OCI-M1 (cell line): ENCODE data around the gene HNRNPR.
"Not testable (repeated sequence)": the region's sequence is repeated elsewhere in the genome, so short reads cannot be mapped to it uniquely, and the experiment has no call there.

ENCODE experiments used
- DNase-seq: peaks from one replicate; lab custom pipeline; 2025; lab: John Stamatoyannopoulos, UW

HNRNPR gene

DNA sequence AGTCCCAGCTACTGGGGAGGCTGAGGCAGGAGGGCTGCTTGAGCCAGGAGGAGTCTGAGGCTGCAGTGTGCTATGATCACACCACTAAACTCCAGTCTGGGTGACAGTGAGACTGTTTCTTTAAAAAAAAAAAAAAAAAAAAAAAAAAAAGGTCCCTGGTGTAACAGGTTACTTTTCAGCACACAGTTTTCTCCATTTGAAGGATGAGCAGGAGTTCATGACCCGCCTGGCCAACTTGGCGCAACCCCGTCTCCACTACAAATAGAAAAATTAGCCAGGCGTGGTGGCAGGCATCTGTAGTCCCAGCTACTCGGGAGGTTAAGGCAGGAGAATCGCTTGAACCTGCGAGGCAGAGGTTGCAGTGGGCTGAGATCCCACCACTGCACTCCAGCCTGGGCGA is 12.4 kb downstream of the HNRNPR start:
- no peak for DNase-seq

DNA sequence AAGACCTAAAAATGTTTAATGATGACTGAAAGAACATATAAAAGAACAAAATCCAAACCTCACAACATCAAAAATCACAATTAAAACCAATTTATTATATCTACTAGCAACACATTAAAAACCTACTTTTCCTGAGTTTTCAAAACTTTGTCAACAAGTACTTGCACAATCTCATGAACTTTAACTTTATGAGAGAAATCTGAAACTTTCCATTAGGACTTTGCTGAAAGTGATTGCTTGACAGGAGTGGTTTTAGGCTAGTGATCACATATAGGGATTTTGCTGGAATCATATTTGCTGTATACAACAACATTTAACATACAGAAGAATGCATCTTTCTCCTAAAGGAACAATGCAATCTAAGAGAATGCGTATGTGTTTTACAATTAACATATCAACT is 13.2 kb downstream of the HNRNPR start:
- DNase-seq: no peak

DNA sequence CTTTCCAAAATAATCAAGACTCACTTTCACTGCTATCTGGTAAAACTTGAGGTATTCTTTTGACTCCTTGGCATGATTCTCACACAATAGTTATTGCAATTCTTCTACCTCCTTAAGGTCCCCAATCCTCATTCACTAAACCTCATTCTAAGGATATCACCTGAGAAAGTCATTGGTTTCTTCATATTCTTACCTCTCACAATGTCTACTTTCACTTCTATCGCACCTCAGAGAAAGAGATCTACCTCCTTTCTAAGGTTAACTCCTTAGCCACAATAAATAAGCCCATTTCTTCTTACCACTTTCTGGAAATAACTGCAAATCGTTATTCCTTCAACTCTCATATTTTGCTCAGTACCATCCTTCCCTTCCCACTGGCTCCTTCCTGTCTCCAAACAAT is 18.7 kb downstream of the HNRNPR start:
- no peak for DNase-seq

DNA sequence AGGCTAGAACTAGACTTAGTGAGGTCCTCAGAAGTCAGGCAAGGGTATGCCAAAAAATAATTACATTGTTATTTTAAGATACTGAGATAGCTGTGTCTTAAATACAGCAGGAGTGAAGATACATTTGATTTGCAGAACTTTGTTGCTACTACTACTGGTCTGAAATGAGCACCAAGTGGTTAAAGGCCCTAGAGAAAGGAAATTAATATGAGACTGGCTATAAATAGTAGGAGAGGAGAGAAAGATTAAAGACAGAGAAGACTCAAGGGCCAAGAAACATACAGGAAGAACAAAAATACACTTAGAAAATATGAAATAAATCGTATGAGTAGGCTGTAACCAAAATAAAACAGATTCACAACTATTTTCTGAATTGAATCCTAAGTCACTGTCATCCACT is 21.3 kb downstream of the HNRNPR start:
- no peak for DNase-seq

DNA sequence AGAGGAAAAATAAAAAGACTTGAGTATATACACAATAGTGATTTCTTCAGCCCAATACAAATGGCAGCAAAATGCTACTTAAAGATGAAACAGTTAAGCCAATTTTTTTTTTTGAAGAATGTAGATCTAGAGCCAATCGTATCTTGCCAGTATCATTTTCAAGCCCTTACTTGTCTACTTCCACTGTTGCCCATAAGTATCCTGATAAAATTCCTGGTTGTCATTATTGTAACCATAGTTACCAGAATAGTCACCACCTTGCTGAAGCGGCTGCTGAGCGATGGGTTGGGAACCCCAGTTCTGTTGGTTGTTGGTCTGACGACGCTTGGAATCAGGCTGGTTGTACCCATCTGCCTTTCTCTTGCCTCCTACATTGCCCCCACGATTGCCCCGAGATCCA is 33.8 kb downstream of the HNRNPR start:
- not testable (repeated sequence) for DNase-seq

DNA sequence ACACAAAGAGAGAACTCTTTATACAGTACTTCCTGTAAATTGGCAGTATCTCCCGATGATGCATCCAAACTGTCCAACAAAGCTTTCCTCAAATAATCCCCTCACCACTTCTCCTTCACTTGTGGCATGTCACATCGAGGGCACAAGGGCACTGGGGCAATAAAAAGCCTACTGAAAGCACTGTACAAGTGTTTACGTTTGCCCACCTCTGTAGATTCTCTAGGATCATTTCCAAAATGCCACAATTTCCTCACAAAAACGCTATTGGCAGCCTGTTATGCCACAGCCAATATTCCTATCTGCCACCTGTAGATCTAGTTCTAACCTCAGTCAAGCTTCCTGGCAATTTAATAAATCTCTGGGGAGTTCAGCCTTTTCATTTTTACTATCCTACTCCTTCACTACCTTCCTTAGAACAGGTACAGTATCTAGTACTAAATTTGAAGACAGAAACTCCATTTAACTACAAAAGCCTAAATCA is 39.9 kb downstream of the HNRNPR start:
- DNase-seq: no peak

DNA sequence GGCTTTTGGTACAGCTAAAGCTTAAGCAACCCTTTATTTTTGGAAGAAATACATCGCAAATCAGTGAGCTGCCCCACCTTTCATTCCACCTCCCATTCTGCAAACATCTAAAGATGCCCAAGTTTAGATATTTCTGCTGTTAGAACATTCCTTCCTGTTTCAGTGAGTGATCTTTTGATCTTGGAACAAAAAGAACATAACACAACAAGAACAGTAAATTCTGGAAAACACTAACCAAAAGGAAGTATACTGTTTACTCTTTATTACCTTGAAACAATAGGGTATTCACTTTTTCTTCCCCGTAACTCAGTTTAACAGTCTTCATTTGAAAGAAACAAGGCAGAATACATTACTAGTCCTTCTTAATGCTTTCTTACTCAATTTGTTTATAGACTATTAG is 40.6 kb downstream of the HNRNPR start:
- DNase-seq: no peak

DNA sequence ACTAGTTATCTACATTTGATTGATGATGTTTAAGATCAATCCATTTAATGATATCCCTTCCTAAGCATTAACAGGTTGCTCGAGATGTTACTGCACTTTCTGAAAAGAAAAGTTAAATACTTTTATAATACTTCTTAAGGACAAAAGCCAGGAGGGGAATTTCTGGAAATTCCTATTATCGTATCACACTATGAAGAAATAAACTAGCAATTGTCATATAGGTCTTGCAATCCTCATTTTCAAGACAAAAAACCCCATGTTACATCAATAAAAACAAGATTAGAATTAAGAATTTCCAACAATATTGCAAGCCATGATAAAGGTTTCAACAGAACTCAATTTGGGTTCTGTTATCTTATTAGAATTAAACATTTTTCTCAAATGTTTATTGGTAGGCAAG is 47.2 kb downstream of the HNRNPR start:
- DNase-seq: no peak

DNA sequence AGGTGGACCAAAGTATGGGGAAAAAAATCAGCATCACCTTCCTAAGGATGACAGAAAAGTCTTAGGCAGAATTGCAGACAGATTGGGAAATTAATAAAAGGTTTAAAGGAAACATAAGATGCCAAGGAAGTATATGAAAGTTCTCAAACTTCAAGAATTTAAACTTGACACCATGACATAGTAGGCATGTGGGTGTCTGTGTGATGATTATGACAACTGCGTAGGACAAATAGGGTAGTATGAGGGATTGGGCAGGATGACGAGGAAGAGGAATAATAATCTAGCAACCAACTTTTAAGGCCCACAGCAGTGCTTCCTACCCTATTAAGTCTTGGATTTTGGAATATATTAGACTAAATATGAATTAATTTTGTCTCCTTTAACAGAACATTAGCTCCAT is 52.4 kb downstream of the HNRNPR start:
- no peak for DNase-seq

DNA sequence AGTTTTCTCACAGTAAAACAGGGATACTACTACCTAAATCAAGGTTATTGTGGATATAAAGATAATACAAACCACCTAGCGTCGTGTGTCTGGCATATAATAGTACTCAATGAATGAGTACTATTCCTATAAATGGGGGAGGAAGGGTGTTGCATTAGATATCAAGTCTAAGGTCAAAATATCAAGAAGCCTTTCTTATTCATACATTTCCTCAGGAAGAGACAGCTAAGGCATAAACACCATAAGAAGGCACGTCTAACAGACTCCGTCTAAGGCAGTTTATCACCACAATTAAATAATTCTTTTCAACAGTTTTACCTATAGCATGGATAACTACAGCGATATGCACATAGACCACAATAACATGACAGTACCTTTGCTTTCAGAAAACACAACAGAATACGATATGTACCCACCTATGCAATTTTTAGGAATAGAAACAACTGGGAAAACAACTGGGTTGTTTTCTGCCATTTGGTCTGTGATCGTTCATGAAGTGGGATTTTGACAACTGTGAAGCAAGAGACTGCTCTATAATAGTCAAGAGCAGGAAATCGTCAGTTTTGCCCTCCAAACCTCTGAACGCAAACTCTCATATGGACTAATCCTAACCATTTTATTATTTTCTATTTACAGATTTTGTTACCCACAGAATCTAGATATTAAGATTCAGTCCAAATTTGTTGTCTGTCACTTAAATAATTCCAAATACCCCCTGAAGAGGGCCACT is 53.1 kb downstream of the HNRNPR start:
- DNase-seq: no peak

DNA sequence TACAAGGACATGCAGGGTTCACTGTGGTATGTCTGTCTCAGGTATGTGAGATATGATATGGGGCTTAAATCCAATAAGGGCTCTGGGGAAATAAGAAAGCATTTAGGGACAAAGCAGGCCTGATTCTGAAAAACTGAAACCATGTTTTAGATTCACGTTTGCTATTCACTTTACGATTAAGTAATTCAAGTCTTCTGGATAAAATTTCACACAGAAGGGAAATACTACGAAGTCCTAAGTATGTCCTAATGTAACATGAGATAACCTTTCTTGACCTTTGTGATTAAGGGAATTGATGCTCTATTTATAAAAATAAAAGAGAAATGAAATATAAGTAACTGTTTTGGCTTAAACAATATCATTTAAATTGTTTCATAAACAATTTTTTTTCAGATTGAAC is 55.4 kb downstream of the HNRNPR start:
- no peak for DNase-seq

DNA sequence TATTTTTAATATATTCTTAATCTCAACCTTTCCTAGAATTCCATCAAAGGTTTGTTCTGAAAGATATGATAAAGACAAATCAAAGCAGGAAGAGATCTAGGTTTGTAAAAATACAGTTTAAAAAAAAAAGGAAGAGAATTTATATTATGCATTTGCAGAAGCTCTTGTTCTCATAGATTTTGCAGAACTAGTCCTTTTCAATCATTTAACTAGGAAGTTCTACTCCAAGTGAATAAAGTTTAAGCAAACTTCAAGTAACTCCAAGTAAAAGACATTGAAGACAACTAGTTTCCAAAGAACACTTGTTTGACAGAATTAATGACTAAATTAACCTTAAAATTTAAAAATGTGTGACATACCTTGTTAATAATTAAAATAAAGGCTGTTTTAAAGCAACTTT is 55.9 kb downstream of the HNRNPR start:
- no peak for DNase-seq

DNA sequence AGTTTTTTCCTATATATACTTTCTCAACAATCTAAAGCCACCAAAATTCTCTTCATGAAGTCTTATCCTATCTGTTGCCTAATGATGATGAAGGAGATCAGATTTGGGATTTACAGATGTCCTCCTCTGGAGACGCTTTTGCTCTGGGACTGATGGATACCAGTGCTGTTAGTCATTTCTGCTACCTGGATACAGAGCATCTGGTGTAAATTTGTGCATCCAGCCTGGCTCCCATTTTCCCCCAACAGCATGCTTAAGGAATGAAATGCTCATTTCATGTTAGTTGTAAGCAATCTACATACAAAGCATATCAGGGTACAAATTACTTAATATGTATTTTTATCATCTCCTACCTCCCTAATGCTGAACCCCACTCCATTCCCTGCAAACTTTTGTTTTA is 57.7 kb downstream of the HNRNPR start:
- no peak for DNase-seq

DNA sequence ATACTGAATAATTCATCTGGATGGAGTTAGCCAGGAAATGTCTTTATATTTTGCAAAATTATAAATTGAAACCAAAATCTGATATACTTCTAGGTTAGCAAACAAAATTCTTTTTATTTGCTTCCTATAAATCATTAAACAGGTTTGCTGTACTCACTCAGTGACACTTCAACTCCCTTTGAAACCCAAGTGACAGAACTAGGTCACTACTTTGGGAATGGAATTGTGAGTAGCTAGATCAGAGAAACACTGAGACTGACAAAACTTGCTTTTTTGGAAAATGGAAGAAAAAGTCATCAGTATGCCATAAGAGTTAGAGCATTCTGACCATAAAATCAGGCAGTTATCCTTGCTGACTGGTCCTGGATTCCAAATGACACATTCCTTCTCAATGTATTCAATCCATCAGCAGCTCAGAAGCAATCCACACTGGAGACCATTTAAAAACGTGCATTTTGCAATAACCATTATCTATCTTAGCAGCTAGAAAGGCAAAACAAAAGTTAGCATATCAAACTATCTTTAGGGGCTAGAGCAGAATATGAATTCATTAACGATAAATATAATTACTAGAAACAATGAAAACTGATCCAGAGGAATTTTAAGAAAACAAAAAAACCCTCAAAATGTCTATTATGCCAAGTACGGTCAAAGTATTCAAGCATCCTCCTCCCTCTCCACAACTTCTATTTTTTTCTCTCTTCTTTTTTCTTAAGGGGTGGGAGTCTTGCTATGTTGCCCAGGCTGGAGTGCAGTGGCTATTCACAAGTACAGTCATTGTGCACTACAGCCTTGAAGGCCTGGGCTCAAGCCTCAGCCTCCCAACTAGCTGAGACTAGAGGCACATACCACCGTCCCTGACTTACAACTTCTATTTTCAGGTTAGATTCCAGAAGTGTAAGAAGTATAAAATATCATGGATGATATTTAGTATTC is 60.1 kb downstream of the HNRNPR start:
- DNase-seq: no peak

DNA sequence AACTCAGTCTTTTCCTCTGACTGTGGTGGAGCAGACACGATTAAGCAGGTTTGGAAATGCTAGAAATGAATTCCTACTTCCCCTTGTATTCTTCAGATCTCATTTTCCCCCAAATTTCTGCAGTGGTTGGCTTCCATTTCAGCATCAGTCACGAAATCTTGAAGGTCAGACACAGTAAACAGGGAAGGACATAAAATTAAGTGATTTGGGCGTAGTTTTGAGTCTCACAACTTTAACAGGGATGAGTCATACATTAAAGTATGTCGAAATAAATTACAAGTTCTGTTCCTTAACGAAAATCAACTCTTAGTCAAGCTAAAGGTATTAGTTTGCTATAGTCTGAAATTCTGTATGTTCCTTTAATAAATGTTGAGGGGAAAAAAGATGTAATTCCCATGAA is 61.1 kb downstream of the HNRNPR start:
- DNase-seq: no peak

DNA sequence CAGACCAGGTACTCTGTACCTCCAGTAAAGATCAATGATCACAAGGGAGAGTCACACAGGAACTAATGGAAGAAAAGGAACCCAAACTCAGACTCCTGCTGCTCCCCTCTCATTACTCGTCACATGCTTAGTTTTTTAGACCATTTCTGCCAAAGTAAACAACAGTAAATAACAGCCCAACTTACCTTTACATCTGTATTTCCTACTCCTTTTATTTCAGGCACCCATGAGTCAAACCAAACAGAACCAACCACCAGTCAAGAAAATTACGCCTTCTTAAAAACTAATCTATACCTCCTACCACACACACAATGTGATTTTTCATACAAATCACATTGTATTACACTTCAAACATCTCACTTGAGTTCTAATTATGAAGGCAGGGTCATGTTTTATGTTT is 65.4 kb downstream of the HNRNPR start:
- DNase-seq: no peak

DNA sequence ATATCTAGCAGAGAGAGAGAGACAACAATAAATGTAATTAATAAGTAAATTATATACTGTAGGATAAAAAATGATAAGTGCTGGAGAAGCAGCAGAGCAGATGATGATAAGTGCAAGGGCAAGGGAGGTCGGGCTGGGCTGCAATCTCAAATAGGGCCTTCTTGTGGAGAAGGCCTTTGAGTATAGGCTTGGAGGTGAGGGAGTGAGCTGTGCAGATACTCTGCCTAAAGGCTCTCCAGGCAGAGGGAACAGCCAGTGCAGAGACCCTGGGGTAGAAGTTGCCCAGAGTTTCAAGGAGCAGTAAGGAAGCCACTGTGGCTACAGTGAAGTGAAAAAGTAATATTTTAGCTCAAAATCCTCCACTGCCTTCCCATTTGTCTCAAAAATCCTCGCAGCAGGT is 67.6 kb downstream of the HNRNPR start:
- no peak for DNase-seq

DNA sequence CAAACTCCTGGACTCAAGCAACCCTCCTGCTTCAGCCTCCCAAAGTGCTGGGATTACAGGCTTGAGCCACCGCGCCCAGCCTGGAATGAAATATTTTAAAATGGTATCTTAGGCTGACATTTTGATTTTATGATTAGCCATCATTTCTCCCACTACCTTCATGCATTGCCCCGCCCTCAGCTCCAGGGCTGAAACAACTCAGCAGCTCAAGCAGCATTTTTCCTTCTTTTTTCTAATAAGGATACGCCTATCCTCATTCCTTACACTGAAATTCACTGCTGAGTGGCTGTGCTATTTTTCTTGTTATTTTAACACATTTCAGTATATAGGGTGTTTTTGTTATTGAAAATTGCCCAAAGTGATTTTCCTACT is 70.0 kb downstream of the HNRNPR start:
- DNase-seq: no peak

DNA sequence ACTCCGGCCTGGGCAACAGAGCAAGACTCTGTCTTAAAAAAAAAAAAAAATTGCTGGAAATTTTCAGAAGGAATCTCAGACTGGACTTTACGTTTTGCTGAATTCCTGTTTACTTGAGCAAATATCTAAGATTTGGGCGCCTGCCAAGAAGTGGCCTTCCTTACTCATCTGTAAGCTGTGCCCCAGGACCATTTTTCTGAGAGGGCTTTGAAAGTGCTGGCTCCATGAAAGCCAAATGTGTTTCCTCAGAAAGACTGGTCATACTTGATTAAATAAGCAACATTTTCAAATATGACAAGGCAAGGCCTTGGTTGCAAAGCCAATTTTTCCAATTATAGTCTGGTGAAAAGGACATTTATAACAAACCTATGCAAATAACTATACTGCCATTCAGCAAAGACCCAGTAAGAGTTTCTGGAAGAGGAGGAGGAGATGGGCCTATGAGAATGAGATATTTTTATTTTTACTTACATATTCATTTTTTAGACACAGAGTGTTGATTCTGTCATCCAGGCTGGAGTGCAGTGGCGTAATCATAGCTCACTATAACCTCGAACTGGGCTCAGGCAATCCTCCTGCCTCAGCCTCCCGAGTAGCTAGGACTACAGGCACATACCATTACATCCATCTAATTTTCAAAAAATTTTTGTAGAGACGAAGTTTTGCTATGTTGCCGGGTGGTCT is 70.5 kb downstream of the HNRNPR start:
- no peak for DNase-seq

DNA sequence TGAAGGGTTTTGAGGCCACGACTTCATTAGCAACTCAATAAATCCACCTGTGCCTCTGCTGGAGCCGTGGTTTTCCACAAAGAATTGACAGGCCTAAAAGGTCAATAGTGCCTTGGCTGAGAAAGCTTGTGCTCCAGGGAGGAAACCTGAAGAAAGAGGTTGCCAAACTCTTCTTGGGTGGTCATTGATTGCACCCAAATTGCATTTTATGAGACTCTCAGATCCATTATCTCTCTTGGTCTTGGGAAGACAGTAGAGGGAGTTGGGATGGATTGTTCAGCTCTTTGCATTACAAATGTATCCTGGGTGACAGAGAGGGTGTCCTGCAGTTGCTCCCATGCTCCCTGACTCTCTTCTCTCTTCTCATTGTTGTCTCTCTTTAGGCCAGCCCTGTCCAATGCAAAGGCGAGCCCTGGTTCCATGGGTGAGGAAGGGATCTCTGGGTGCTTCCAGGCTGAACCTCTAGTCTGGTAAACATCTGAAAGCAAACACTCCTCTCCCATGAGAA is 80.7 kb downstream of the HNRNPR start:
- no peak for DNase-seq

DNA sequence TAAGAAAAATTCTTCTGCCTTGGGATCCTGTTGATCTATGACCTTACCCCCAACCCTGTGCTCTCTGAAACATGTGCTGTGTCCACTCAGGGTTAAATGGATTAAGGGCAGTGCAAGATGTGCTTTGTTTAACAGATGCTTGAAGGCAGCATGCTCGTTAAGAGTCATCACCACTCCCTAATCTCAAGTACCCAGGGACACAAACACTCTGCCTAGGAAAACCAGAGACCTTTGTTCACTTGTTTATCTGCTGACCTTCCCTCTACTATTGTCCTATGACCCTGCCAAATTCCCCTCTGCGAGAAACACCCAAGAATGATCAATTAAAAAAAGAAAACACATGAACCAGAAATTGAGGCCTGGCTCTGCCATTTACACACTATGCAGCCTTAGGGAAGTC is 86.0 kb downstream of the HNRNPR start:
- not testable (repeated sequence) for DNase-seq

DNA sequence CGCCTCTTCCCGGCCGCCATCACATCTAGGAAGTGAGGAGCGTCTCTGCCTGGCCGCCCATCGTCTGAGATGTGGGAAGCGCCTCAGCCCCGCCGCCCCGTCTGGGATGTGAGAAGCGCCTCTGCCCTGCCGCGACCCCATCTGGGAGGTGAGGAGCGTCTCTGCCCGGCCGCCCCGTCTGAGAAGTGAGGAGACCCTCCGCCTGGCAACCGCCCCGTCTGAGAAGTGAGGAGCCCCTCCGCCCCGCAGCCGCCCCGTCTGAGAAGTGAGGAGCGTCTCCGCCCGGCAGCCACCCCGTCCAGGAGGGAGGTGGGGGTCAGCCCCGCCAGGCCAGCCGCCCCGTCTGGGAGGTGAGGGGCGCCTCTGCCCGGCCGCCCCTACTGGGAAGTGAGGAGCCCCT is 86.7 kb downstream of the HNRNPR start:
- not testable (repeated sequence) for DNase-seq
